Measurements from ENCODE around the gene ZBED5. TPM values are rescaled to one million over a fixed set of nuclear protein-coding genes. Genes with fewer than 3 reads are reported as not detected.
"Not testable (repeated sequence)": the region's sequence is repeated elsewhere in the genome, so short reads cannot be mapped to it uniquely, and the experiment has no call there.

ZBED5 gene
- total and polyA plus RNA-seq, 4 donors = 5.4 to 10.7 (median 10.1) TPM

DNA sequence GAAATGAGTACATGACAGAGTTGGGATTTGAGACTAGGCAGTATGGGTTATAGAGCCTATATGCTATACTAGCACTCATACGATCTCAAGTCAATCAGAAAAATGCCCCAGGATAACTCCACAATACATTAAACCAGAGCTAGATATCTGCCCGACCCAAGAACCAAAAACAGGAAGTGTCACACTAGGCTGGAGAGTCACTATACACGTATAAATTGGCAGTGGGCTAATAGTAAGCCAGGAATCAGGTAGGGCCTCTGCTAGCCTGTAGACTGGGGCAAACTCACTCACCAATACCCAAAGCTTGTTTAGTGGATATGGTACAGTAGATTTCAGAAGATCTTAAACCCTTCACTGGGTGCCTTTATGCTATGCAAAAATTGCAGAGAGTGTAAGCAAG is 33.0 kb downstream of the ZBED5 start:
- H3K36me3 ChIP-seq (ENCODE audit: control insufficient read depth in 4 of 4, insufficient read depth in 3 of 4, low read depth in 1 of 4, low read length in 3 of 4) = no peaks in the 10 kb centered on the region
- H3K9me3 ChIP-seq (ENCODE audit: control insufficient read depth in 4 of 4, low read length in 3 of 4) = no peaks in the 10 kb centered on the region
- TF ChIP-seq HNF4G (IDR thresholded peaks at IDR 0.05) (no peak), HNF4A (conservative IDR thresholded peaks at IDR 0.05) (no peak), SP1 (IDR thresholded peaks at IDR 0.05) (no peak), JUND (IDR thresholded peaks at IDR 0.05) (no peak), NR2F2 (IDR thresholded peaks at IDR 0.05) (no peak), RXRA (IDR thresholded peaks at IDR 0.05) (no peak), EGR1 (IDR thresholded peaks at IDR 0.05; ENCODE audit: low read depth in 2 of 2) (no peak), FOXA1 (IDR thresholded peaks at IDR 0.05) (no peak), YY1 (IDR thresholded peaks at IDR 0.05) (no peak), FOXA2 (IDR thresholded peaks at IDR 0.05) (no peak), RAD21 (IDR thresholded peaks at IDR 0.05) (no peak), TAF1 (conservative IDR thresholded peaks at IDR 0.05) (no peak)
- TF ChIP-seq, protein P1, sequence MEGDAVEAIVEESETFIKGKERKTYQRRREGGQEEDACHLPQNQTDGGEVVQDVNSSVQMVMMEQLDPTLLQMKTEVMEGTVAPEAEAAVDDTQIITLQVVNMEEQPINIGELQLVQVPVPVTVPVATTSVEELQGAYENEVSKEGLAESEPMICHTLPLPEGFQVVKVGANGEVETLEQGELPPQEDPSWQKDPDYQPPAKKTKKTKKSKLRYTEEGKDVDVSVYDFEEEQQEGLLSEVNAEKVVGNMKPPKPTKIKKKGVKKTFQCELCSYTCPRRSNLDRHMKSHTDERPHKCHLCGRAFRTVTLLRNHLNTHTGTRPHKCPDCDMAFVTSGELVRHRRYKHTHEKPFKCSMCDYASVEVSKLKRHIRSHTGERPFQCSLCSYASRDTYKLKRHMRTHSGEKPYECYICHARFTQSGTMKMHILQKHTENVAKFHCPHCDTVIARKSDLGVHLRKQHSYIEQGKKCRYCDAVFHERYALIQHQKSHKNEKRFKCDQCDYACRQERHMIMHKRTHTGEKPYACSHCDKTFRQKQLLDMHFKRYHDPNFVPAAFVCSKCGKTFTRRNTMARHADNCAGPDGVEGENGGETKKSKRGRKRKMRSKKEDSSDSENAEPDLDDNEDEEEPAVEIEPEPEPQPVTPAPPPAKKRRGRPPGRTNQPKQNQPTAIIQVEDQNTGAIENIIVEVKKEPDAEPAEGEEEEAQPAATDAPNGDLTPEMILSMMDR (IDR thresholded peaks at IDR 0.05; ENCODE audit: low read depth, low read length, missing input control) = no peak
- TF ChIP-seq, protein P2, sequence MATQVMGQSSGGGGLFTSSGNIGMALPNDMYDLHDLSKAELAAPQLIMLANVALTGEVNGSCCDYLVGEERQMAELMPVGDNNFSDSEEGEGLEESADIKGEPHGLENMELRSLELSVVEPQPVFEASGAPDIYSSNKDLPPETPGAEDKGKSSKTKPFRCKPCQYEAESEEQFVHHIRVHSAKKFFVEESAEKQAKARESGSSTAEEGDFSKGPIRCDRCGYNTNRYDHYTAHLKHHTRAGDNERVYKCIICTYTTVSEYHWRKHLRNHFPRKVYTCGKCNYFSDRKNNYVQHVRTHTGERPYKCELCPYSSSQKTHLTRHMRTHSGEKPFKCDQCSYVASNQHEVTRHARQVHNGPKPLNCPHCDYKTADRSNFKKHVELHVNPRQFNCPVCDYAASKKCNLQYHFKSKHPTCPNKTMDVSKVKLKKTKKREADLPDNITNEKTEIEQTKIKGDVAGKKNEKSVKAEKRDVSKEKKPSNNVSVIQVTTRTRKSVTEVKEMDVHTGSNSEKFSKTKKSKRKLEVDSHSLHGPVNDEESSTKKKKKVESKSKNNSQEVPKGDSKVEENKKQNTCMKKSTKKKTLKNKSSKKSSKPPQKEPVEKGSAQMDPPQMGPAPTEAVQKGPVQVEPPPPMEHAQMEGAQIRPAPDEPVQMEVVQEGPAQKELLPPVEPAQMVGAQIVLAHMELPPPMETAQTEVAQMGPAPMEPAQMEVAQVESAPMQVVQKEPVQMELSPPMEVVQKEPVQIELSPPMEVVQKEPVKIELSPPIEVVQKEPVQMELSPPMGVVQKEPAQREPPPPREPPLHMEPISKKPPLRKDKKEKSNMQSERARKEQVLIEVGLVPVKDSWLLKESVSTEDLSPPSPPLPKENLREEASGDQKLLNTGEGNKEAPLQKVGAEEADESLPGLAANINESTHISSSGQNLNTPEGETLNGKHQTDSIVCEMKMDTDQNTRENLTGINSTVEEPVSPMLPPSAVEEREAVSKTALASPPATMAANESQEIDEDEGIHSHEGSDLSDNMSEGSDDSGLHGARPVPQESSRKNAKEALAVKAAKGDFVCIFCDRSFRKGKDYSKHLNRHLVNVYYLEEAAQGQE (IDR thresholded peaks at IDR 0.05) = no peak
- TF ChIP-seq, protein P3, sequence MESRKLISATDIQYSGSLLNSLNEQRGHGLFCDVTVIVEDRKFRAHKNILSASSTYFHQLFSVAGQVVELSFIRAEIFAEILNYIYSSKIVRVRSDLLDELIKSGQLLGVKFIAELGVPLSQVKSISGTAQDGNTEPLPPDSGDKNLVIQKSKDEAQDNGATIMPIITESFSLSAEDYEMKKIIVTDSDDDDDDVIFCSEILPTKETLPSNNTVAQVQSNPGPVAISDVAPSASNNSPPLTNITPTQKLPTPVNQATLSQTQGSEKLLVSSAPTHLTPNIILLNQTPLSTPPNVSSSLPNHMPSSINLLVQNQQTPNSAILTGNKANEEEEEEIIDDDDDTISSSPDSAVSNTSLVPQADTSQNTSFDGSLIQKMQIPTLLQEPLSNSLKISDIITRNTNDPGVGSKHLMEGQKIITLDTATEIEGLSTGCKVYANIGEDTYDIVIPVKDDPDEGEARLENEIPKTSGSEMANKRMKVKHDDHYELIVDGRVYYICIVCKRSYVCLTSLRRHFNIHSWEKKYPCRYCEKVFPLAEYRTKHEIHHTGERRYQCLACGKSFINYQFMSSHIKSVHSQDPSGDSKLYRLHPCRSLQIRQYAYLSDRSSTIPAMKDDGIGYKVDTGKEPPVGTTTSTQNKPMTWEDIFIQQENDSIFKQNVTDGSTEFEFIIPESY (IDR thresholded peaks at IDR 0.05) = no peak
- TF ChIP-seq, protein P4, sequence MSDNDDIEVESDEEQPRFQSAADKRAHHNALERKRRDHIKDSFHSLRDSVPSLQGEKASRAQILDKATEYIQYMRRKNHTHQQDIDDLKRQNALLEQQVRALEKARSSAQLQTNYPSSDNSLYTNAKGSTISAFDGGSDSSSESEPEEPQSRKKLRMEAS (IDR thresholded peaks at IDR 0.05) = no peak
- TF ChIP-seq, protein P5, sequence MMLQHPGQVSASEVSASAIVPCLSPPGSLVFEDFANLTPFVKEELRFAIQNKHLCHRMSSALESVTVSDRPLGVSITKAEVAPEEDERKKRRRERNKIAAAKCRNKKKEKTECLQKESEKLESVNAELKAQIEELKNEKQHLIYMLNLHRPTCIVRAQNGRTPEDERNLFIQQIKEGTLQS (IDR thresholded peaks at IDR 0.05) = no peak
- H3K27me3 ChIP-seq (ENCODE audit: control insufficient read depth in 4 of 4, insufficient read depth in 4 of 4, low read length in 3 of 4) = no peaks in the 10 kb centered on the region
- WGBS = 70% methylated on average over 3 of the region's 3 CpGs
- no peak overlapping the region for H3K27ac ChIP-seq (ENCODE audit: low read depth in 1 of 2, low read length in 2 of 2)
- DNase-seq (ENCODE audit: low spot score) = no peak
- peaks cover 0 to 2% (median under 1%) of the 10 kb centered on the region in 4 donors for H3K4me1 ChIP-seq (ENCODE audit: control insufficient read depth in 4 of 4, insufficient read depth in 4 of 4, low read length in 3 of 4)
- H3K4me3 ChIP-seq (ENCODE audit: low read depth in 1 of 3, low read length in 3 of 3) = no peak overlapping the region
- H3K9ac ChIP-seq (ENCODE audit: low read depth in 1 of 2, low read length in 2 of 2) = no peak overlapping the region

DNA sequence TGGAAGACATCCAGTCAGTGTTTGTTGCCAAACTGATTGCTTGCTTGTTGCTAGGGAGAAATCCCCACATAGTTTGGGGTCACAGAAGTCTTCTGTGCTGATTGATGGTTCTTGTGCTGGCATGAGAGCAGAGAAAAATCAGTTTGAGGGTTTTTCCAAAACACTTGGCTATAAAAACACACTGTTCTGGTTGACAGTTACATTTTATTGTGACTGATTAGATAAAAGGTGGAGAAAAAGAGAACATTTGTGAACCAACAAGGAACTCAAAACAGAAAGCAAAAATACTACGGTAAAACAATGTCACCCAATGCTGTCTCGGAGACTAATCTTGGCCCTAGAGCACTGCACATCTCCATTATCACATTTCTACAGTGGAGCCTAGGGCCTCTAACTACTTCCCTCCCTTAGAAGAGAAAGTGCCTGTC is 34.7 kb downstream of the ZBED5 start:
- TF ChIP-seq, protein P1 (IDR thresholded peaks at IDR 0.05; ENCODE audit: low read depth, low read length, missing input control) = no peak
- TF ChIP-seq, protein P4 (IDR thresholded peaks at IDR 0.05) = no peak
- no peak overlapping the region for H3K9ac ChIP-seq (ENCODE audit: low read depth in 1 of 2, low read length in 2 of 2)
- DNase-seq (ENCODE audit: low spot score) = no peak
- 53% methylated on average over 2 of the region's 2 CpGs for WGBS
- H3K4me3 ChIP-seq (ENCODE audit: low read depth in 1 of 3, low read length in 3 of 3) = no peak overlapping the region
- H3K27me3 ChIP-seq (ENCODE audit: control insufficient read depth in 4 of 4, insufficient read depth in 4 of 4, low read length in 3 of 4) = no peaks in the 10 kb centered on the region
- H3K27ac ChIP-seq (ENCODE audit: low read depth in 1 of 2, low read length in 2 of 2) = no peak overlapping the region
- H3K9me3 ChIP-seq (ENCODE audit: control insufficient read depth in 4 of 4, low read length in 3 of 4) = no peaks in the 10 kb centered on the region
- no peaks in the 10 kb centered on the region for H3K36me3 ChIP-seq (ENCODE audit: control insufficient read depth in 4 of 4, insufficient read depth in 3 of 4, low read depth in 1 of 4, low read length in 3 of 4)
- H3K4me1 ChIP-seq (ENCODE audit: control insufficient read depth in 4 of 4, insufficient read depth in 4 of 4, low read length in 3 of 4) = peaks cover 0 to 4% (median under 1%) of the 10 kb centered on the region in 4 donors

DNA sequence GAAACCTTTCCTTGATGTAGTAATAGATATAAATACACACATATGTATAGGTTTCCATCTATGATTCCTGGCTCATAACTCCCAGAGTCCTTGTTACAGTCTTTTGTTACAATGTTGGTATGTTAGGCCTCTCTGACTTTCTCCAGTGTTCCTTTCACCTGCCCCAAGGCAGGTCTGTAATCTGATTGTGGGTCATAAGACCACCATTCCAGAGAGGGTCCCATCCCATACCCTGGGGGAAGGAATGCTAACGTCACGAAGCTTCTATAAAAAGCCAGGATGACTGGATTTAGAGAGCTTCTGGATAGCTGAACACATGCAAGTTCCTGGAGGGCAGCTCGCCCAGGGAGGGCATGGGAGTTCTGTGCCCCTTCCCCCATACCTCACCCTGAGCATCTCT is 35.4 kb downstream of the ZBED5 start:
- H3K9me3 ChIP-seq (ENCODE audit: control insufficient read depth in 4 of 4, low read length in 3 of 4); H3K4me1 ChIP-seq (ENCODE audit: control insufficient read depth in 4 of 4, insufficient read depth in 4 of 4, low read length in 3 of 4); H3K9ac ChIP-seq (ENCODE audit: low read depth in 1 of 2, low read length in 2 of 2); H3K36me3 ChIP-seq (ENCODE audit: control insufficient read depth in 4 of 4, insufficient read depth in 3 of 4, low read depth in 1 of 4, low read length in 3 of 4); H3K27me3 ChIP-seq (ENCODE audit: control insufficient read depth in 4 of 4, insufficient read depth in 4 of 4, low read length in 3 of 4); H3K27ac ChIP-seq (ENCODE audit: low read depth in 1 of 2, low read length in 2 of 2); H3K4me3 ChIP-seq (ENCODE audit: low read depth in 1 of 3, low read length in 3 of 3); DNase-seq (ENCODE audit: low spot score): not testable (repeated sequence)
- WGBS = 97% methylated on average over 3 of the region's 3 CpGs
